Tibial nerve (tissue), 4 donors: ENCODE data around the gene STK33.

Experiments
- CTCF ChIP-seq, 5 experiments: fragments of 200-600 bp in 3 of 5; fragments of 450-650 bp in 2 of 5; sonication (generic) in 3 of 5; IDR thresholded peaks; one replicate each; pipeline ENCODE4 v1.5.1; 2016 to 2019; ENCODE audit warnings: antibody characterized with exemption in 5 of 5, mild to moderate bottlenecking in 3 of 5, moderate library complexity in 2 of 5
- EP300 ChIP-seq, 2 donors: sonication (generic); formaldehyde crosslinking; IDR thresholded peaks; one replicate each; pipeline ENCODE4 v1.6.1; 2017; ENCODE audit warnings: antibody characterized with exemption in 2 of 2, mild to moderate bottlenecking in 1 of 2
- POLR2A ChIP-seq, 2 donors: fragments of 450-650 bp; IDR thresholded peaks; one replicate each; pipeline ENCODE4 v1.6.1; 2017; ENCODE audit warnings: antibody characterized with exemption in 2 of 2, mild to moderate bottlenecking in 2 of 2, moderate library complexity in 2 of 2

- TF ChIP-seq CTCF (IDR thresholded peaks at IDR 0.05): no peak
- TF ChIP-seq POLR2A (IDR thresholded peaks at IDR 0.05): no peak
- TF ChIP-seq EP300 (IDR thresholded peaks at IDR 0.05): no peak
These were observed 60.7 kb downstream of the STK33 start for GRCh38 chr11:8533332-8533731.
